Ascending aorta (tissue), 2 donors: ENCODE measurements around the gene PRICKLE2. TPM values are rescaled to one million over a fixed set of nuclear protein-coding genes. Genes with fewer than 3 reads are reported as not detected.

ENCODE experiments used
- DNase-seq, 2 donors: peaks; one replicate each; pipeline ENCODE4 v3.0.0-alpha.2; 2019; ENCODE audit warnings: low spot score in 2 of 2
- H3K27ac ChIP-seq, 2 donors: fragments of 200-600 bp; sonication (generic); one replicate each; pipeline ENCODE4 v1.5.1; 2016 to 2017; ENCODE audit warnings: mild to moderate bottlenecking in 1 of 2
- H3K27me3 ChIP-seq: fragments of 200-600 bp; sonication (generic); one replicate; pipeline ENCODE4 v1.5.1; 2017
- H3K36me3 ChIP-seq, 2 donors: fragments of 200-600 bp; sonication (generic); one replicate each; pipeline ENCODE4 v1.5.1; 2016
- H3K4me1 ChIP-seq, 2 donors: fragments of 200-600 bp; sonication (generic); one replicate each; pipeline ENCODE4 v1.5.1; 2016 to 2017; ENCODE audit warnings: mild to moderate bottlenecking in 1 of 2
- H3K4me3 ChIP-seq, 2 donors: fragments of 200-600 bp; sonication (generic); one replicate each; pipeline ENCODE4 v1.5.1; 2016 to 2017; ENCODE audit warnings: mild to moderate bottlenecking in 1 of 2
- H3K9me3 ChIP-seq, 2 donors: fragments of 200-600 bp; sonication (generic); one replicate each; pipeline ENCODE4 v1.5.1; 2016
- intact Hi-C: fragments of 100-400 bp; cut with DNase I; formaldehyde crosslinking; loops from one replicate; pipeline ENCODE4 v1.15.1; 2023
- total RNA-seq: library from RNA; depleted of rRNA; stranded (reverse); fragments of >200 nt; gene quantifications from one replicate; pipeline ENCODE4 v1.1.0, GENCODE V29; 2016
- TF ChIP-seq, protein P1 (sequence below), 3 experiments: fragments of 200-600 bp in 2 of 3; fragments of 450-650 bp in 1 of 3; sonication (generic) in 2 of 3; IDR thresholded peaks; one replicate each; pipeline ENCODE4 v1.5.1; 2016 to 2019; ENCODE audit warnings: antibody characterized with exemption in 3 of 3, mild to moderate bottlenecking in 1 of 3, moderate library complexity in 1 of 3

Gene PRICKLE2
- total RNA-seq, 1 donor from 2014 or later = 24.7 TPM

DNA sequence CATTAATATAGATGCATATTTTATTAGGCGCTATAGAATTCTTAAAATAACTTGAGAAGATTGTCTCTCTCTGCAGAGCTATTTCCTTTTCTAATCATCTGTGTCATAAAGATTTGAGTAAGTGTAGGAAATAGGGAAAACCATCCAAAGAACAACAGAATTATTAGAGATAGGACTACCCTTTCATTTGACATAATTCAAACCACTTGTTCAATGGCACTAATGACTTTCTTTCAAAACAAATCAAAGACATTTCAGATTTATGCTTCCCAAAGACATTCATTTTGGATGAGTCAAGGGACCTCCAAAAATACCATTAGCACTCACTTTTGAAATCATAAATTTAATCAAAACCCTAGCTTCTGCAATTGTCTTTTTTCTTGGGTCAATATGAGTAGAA lies 29.5 kb downstream of the PRICKLE2 start:
- intact Hi-C loops = no loop called here
- Histone ChIP-seq H3K27me3 (no peaks in the 10 kb centered on the region), H3K36me3 (peaks cover 4 to 17% of the 10 kb centered on the region in 2 donors), H3K4me3 (no peak overlapping the region), H3K9me3 (no peaks in the 10 kb centered on the region), H3K27ac (no peak overlapping the region), H3K4me1 (no peaks in the 10 kb centered on the region)
- no peak for DNase-seq
- TF ChIP-seq, protein P1, sequence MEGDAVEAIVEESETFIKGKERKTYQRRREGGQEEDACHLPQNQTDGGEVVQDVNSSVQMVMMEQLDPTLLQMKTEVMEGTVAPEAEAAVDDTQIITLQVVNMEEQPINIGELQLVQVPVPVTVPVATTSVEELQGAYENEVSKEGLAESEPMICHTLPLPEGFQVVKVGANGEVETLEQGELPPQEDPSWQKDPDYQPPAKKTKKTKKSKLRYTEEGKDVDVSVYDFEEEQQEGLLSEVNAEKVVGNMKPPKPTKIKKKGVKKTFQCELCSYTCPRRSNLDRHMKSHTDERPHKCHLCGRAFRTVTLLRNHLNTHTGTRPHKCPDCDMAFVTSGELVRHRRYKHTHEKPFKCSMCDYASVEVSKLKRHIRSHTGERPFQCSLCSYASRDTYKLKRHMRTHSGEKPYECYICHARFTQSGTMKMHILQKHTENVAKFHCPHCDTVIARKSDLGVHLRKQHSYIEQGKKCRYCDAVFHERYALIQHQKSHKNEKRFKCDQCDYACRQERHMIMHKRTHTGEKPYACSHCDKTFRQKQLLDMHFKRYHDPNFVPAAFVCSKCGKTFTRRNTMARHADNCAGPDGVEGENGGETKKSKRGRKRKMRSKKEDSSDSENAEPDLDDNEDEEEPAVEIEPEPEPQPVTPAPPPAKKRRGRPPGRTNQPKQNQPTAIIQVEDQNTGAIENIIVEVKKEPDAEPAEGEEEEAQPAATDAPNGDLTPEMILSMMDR (IDR thresholded peaks at IDR 0.05) = no peak

DNA sequence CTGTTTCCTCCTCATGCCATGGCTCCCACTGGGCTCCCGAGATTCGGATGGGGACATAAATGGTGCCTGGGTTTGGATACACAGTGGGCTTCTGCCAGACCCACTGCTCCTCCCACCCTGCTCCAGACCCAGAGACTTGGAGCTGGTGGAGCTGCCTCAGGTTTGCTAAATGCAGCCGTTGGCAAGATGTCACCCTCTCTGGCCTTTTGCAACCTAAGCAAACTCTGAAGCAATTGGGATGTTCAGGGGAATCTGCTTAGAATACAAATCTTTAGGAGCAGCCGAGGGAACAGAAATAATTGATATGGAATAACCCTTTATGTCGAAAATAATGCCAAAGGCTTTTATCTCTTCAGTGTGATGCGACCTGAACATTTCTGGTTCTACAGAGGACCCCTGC lies 33.4 kb downstream of the PRICKLE2 start:
- Histone ChIP-seq H3K36me3 (peaks cover 0 to 3% of the 10 kb centered on the region in 2 donors), H3K4me1 (peaks cover 10 to 29% of the 10 kb centered on the region in 2 donors)
- intact Hi-C loops = no loop called here

GRCh38 chr3:64190517-64191515 lies 34.5 kb downstream of the PRICKLE2 start:
- H3K27me3 ChIP-seq = no peaks in the 10 kb centered on the region
- TF ChIP-seq, protein P1 (IDR thresholded peaks at IDR 0.05) = no peak
- H3K9me3 ChIP-seq = no peaks in the 10 kb centered on the region
- intact Hi-C loops = no loop called here
- H3K4me1 ChIP-seq = peaks cover 10 to 38% of the 10 kb centered on the region in 2 donors
- no peak overlapping the region for H3K27ac ChIP-seq
- H3K4me3 ChIP-seq = no peak overlapping the region
- DNase-seq = no peak
- H3K36me3 ChIP-seq = peaks cover 0 to 3% of the 10 kb centered on the region in 2 donors

More for the DNA sequence above, 33.4 kb downstream of the PRICKLE2 start:
- H3K27me3 ChIP-seq = no peaks in the 10 kb centered on the region
- H3K27ac ChIP-seq = no peak overlapping the region
- no peak for DNase-seq
- TF ChIP-seq, protein P1 (IDR thresholded peaks at IDR 0.05) = no peak
- no peaks in the 10 kb centered on the region for H3K9me3 ChIP-seq
- no peak overlapping the region for H3K4me3 ChIP-seq

DNA sequence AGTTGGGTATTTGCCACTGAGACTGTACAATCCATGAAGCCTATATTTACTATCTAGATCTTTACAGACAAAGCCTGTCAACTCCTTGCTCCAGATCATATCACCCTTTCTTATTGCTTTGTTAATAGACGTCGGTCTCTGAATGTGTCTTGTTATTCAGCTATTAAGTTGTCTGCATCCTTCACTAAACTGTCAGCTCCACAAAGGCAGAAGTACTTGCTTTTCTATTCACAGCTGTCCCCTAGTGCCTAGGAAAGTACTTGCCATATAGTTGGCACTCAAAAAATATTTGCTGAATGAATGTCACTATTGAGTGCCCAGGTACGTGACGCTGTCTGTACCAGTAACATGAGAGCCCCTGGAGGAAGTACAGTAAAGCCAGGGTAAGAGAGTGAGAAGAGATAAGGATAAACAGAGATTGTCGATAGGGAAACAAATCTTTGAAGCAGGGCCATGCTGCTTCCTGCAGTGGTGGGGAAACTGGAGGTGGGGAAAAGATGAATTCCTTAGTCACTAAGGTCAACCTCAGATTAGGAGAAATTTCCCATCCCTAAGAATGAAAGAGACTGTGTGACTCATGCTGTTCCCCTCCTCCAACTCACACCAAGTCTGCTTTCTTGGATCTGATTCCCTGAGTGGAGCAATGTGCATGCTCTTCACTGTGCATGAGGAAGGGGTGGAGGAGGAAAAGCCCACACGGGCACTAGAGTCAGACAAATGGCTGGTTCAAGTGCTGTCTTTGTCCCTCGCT lies 36.3 kb downstream of the PRICKLE2 start:
- Histone ChIP-seq H3K9me3 (no peaks in the 10 kb centered on the region), H3K4me1 (peaks cover 10 to 43% of the 10 kb centered on the region in 2 donors), H3K36me3 (peaks cover 0 to 3% of the 10 kb centered on the region in 2 donors), H3K4me3 (no peak overlapping the region), H3K27me3 (no peaks in the 10 kb centered on the region), H3K27ac (peak overlapping the region; percentile 50 to 76)
- TF ChIP-seq, protein P1 (IDR thresholded peaks at IDR 0.05) = no peak
- intact Hi-C loops = loop anchor here (2.0 kb wide), 1 partner anchor 20 kb away; no protein-coding TSS in a partner anchor
- peak in 1 of 2 donors; percentile 77 for DNase-seq

DNA sequence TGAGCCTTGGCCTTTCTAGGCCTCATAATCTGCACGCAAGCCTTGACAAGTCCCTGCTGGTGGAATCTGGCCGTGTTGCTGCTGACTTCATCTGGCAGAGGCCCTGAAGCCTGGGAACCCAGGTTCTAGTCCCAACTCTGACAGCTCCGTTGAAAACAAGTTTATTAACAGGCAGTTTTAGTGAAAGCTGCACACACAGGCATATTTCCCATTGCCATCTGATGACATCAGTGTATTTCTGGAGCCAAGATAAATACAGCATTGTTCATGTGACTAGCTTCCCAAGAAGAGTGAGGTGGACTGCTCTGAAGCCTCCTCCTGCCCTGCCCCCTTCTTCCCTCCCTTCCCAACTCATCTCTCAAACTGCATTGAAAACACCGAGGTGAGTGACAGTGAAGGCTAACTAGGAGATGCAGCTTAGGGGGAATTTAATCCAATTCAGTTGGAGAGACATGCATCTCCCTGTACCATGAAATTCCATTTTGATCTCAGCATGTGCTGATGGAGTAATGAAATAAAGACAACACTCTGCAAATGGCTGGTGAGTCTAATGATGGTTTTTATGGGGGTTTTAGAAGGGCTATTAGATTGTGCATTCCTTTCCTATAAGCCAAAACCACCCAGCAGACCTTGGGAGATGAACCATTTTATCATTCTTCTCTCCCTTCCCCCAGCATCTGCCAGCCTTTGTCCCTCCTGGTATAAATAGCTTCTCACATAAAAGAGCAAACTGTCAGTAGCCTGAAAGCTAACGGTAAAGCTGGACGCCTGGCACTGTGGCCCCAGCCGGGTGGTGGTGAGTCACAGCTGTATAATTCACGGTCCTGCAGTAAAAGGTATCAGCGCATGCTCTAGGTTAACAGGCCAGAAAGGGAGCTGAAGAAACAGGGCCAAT lies 38.0 kb downstream of the PRICKLE2 start:
- Histone ChIP-seq H3K4me1 (peaks cover 10 to 43% of the 10 kb centered on the region in 2 donors), H3K27ac (peak overlapping the region; percentile 50 to 76), H3K27me3 (no peaks in the 10 kb centered on the region), H3K4me3 (no peak overlapping the region), H3K36me3 (no peaks in the 10 kb centered on the region), H3K9me3 (no peaks in the 10 kb centered on the region)
- TF ChIP-seq, protein P1 (IDR thresholded peaks at IDR 0.05) = no peak
- DNase-seq = peak; percentile 35 to 80
- intact Hi-C loops = loop anchor here (2.0 kb wide), 2 partner anchors 33 to 79 kb away; no protein-coding TSS in a partner anchor
